ENCODE measurements around the gene HDDC3. TPM values are rescaled to one million over a fixed set of nuclear protein-coding genes. Genes with fewer than 3 reads are reported as not detected.

HDDC3 gene
- total and polyA plus RNA-seq, 9 of the 15 experiments (the other 6 are each of a cell fraction or from before 2014, with no cell fraction given), result 14.9 to 55.8 (median 36.9) TPM

- TF ChIP-seq, protein P1, sequence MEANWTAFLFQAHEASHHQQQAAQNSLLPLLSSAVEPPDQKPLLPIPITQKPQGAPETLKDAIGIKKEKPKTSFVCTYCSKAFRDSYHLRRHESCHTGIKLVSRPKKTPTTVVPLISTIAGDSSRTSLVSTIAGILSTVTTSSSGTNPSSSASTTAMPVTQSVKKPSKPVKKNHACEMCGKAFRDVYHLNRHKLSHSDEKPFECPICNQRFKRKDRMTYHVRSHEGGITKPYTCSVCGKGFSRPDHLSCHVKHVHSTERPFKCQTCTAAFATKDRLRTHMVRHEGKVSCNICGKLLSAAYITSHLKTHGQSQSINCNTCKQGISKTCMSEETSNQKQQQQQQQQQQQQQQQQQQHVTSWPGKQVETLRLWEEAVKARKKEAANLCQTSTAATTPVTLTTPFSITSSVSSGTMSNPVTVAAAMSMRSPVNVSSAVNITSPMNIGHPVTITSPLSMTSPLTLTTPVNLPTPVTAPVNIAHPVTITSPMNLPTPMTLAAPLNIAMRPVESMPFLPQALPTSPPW (CRISPR knock-in tag; IDR thresholded peaks at IDR 0.05), result peak; percentile 73
- TF ChIP-seq U2AF1 (optimal IDR thresholded peaks at IDR 0.05; ENCODE audit: low read depth, low read length), result no peak
- peak; percentile 78 for TF ChIP-seq ESRRA (IDR thresholded peaks at IDR 0.05; ENCODE audit: borderline replicate concordance, low read depth)
- no peak for TF ChIP-seq ZNF785 (CRISPR knock-in tag; IDR thresholded peaks at IDR 0.05)
- TF ChIP-seq MAFK (IDR thresholded peaks at IDR 0.05; ENCODE audit: low read length), result peak; percentile 62; the same call in 1 of the 2 replicates
- TF ChIP-seq, protein P2, sequence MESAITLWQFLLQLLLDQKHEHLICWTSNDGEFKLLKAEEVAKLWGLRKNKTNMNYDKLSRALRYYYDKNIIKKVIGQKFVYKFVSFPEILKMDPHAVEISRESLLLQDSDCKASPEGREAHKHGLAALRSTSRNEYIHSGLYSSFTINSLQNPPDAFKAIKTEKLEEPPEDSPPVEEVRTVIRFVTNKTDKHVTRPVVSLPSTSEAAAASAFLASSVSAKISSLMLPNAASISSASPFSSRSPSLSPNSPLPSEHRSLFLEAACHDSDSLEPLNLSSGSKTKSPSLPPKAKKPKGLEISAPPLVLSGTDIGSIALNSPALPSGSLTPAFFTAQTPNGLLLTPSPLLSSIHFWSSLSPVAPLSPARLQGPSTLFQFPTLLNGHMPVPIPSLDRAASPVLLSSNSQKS (CRISPR knock-in tag; IDR thresholded peaks at IDR 0.05), result no peak
- no peak for TF ChIP-seq PHF20 (IDR thresholded peaks at IDR 0.05; ENCODE audit: partially characterized antibody)
- TF ChIP-seq BRF1 (IDR thresholded peaks at IDR 0.05; ENCODE audit: borderline replicate concordance, extremely low read depth, insufficient read length), result no peak
- TF ChIP-seq NFATC3 (IDR thresholded peaks at IDR 0.05), result no peak
- TF ChIP-seq, protein P3, sequence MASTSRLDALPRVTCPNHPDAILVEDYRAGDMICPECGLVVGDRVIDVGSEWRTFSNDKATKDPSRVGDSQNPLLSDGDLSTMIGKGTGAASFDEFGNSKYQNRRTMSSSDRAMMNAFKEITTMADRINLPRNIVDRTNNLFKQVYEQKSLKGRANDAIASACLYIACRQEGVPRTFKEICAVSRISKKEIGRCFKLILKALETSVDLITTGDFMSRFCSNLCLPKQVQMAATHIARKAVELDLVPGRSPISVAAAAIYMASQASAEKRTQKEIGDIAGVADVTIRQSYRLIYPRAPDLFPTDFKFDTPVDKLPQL (IDR thresholded peaks at IDR 0.05; ENCODE audit: extremely low read depth, insufficient read length), result no peak
- TF ChIP-seq TAL1 (IDR thresholded peaks at IDR 0.05), result 0 out of 2 replicates have a peak, but pooled peaks have one; percentile 7
- no peak for TF ChIP-seq ZNF41 (CRISPR knock-in tag; conservative IDR thresholded peaks at IDR 0.05)
- no peak for TF ChIP-seq RERE (CRISPR knock-in tag; IDR thresholded peaks at IDR 0.05; ENCODE audit: borderline replicate concordance)
- TF ChIP-seq TCF7 (IDR thresholded peaks at IDR 0.05; ENCODE audit: borderline replicate concordance), result no peak
- TF ChIP-seq ZNF253 (CRISPR knock-in tag; conservative IDR thresholded peaks at IDR 0.05), result no peak
- TF ChIP-seq LCOR (CRISPR knock-in tag; IDR thresholded peaks at IDR 0.05), result 0 out of 2 replicates have a peak, but pooled peaks have one; percentile 30
- TF ChIP-seq ZFP1 (CRISPR knock-in tag; IDR thresholded peaks at IDR 0.05), result no peak
- no peak for TF ChIP-seq EZH2 (IDR thresholded peaks at IDR 0.05; ENCODE audit: borderline replicate concordance, low read depth, low read length)
- TF ChIP-seq E2F5 (CRISPR knock-in tag; IDR thresholded peaks at IDR 0.05), result no peak
These were observed 16.4 kb downstream of the HDDC3 start (continued) for GRCh38 chr15:90915808-90916440.
